NCI-H146 (cell line): ENCODE data around the gene IPO13.

Experiments
- DNase-seq: peaks from one replicate; lab custom pipeline; 2025; lab: John Stamatoyannopoulos, UW

IPO13 gene

DNA sequence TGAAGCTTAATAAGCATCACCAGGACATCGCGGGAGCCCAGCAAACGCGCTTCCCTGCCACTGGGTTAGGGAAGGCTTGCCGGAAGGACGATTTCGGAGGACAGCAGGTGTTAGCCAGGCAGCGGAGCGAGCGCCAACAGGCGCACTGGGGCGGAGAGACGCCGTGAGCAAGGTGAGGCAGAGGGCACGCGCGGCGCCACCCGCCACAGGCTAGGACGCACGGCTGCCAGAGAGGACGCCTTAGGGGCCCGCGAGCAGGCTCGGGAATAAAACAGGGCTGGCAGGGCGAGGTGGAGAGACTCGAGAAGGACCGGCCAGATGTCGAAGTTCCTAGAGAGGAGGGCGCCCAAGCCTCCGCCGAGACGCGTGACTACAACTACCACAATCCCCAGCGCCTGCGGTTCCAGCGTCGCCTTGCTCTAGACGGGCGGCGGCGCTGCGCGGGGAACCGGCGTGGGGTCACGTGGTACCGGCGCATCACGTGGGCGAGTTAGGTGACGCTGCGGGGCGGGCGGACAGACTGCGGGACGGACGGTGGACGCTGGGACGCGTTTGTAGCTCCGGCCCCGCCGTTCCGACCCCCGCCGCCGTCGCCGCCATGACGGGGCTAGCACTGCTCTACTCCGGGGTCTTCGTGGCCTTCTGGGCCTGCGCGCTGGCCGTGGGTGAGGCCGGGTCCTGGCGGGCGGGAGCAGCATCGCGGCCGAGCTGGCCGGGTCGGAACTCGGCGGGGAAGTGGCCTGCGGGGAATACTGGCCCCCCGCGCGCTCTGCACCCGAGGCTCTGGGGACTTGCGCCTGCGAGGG lies 27.9 kb downstream of the IPO13 start, which contains the start of gene ATP6V0B:
Gene ATP6V0B, plus strand, starts transcription at position 518 of the 806 bp plus-strand sequence. Its CDS starts 81 bp downstream, at position 599.
- peak; percentile 88 for DNase-seq

GRCh38 chr1:43975249-43975961 lies 28.7 kb downstream of the IPO13 start:
- DNase-seq, result peak; percentile 36

DNA sequence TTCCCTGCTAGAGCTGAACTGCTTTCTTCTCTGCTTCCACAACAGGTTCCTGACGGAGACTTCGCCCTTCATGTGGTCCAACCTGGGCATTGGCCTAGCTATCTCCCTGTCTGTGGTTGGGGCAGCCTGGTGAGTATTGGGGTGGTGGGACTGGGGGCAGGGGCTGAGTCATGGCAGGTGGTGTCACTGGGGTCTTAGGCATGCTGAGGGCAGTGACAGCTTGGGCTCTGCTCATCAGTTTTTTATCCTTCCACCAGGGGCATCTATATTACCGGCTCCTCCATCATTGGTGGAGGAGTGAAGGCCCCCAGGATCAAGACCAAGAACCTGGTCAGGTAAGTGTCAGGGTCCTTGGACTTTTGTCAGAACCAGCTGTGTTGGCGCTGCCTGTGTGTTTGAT lies 29.3 kb downstream of the IPO13 start:
- DNase-seq, result no peak

DNA sequence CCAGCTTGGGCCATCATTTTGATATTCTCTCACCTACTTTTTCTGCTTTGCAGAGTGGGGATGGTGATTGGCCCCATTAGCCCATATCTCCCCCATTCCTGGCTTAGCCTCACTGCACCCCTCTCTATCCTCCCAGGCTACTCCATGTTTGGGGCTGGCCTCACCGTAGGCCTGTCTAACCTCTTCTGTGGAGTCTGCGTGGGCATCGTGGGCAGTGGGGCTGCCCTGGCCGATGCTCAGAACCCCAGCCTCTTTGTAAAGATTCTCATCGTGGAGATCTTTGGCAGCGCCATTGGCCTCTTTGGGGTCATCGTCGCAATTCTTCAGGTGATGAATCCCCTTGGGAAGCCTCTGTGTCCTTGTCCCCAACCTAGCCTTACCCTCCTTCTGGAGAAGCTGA lies 30.1 kb downstream of the IPO13 start:
- no peak for DNase-seq

GRCh38 chr1:43977376-43978263 lies 30.9 kb downstream of the IPO13 start:
- no peak for DNase-seq

GRCh38 chr1:43978264-43978550 lies 31.5 kb downstream of the IPO13 start:
- no peak for DNase-seq

- peak; percentile 20 for DNase-seq
Observed at GRCh38 chr1:43978551-43979260, 32.0 kb downstream of the IPO13 start, which contains the start of gene B4GALT2. Gene B4GALT2, plus strand, starts transcription at chr1:43979210. Its CDS starts 1,951 bp downstream, at chr1:43981161.

DNA sequence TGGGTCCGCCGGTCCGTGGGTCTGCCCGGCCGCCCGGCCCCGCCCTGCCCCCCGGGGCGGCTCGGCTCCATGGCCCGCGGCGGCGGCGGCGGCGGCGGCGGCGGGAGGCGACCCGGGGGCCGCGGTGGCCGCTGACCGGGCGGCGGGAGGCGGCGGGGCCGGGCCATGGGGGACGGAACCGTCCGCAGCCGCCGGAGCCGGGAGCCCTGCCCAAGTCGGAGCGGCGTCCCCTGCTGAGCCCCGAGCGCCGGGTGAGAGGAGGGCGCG lies 32.4 kb downstream of the IPO13 start:
- DNase-seq, result no peak

GRCh38 chr1:43979528-43980254 lies 32.9 kb downstream of the IPO13 start:
- DNase-seq, result peak; percentile 26

DNA sequence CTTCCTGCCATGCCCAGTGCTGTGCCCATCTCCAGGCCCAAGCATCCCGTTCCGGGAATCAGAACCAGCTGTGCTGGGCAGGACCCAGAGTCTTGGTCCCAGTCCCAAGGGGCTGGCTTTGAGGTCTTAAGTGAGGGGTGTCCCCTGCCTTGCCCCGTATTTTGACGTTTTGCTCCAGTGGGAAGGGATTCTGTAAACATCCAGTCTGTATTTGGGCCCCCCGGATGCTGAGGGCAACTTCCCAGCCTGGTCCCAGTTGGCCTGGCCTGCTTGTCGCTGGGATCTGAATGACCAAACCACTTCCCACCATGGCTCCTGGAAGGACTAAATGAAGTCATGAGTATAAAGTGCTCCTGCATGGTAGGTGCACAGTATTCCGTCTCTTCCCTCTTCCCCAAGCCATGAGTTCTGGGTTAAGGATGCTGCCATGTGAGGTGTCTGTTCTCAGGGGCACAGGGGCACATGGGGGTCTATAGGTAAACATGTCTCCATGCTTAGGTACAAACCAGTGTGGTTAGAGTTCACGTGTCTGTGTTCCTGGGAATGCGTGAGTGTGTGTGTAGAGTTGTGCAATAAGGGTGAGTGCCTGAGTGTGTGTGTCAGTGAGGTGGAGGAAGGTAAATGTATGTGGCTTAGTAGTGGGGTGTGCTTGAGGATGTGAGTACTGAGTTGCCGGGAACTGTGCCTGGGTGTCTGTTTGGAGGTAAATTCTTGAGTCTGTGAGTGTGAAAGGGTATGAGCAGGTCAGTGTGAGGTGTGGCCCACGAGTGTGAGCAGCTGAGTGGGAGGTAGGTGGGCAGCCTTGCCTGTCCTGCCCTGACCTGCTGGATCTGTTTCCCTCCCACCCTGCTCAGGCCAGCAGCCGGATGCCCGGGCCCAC lies 33.7 kb downstream of the IPO13 start:
- no peak for DNase-seq

- DNase-seq, result no peak
Observed at GRCh38 chr1:43981135-43981491, 34.4 kb downstream of the IPO13 start.

GRCh38 chr1:43981636-43982035 lies 34.9 kb downstream of the IPO13 start:
- no peak for DNase-seq

DNA sequence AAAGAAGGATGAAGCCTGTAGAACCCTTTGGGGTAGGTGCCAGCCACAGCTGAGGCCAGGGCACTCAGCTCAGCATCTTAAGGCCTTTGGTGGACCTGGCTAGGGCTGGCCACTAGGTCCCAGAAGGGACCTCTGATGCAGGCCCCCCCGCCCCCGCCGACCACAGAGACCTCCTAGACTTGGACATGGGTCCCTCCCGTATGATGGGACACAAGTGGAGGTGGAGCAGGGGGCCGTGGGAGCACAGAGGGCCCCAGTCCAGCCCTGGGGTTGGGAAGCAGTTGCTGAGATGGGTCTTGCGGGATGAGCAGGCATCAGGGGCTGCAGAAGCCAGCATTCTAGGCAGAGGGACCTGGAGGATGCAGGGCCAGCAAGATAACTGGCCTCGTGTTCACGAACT lies 35.5 kb downstream of the IPO13 start:
- no peak for DNase-seq

DNA sequence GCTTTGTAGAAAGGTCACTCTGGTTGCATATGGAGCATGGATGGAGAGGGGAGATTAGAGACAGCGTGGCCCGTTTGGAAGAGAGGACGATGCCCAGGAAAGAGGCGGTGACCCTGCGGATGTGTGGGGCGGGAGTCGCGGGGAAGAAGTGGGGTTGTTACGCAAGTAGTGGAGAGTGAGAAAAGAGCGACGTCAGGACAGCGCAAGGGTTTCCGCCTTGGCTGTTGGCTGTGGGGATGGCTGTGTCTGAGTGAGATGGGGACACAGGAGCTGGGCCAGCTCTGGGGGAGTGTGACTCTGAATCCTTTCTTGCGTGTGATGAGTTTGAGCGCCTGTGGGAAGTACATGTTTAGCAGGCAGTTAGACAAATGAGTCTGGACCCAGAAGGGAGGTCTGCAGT lies 36.1 kb downstream of the IPO13 start:
- DNase-seq, result no peak

DNA sequence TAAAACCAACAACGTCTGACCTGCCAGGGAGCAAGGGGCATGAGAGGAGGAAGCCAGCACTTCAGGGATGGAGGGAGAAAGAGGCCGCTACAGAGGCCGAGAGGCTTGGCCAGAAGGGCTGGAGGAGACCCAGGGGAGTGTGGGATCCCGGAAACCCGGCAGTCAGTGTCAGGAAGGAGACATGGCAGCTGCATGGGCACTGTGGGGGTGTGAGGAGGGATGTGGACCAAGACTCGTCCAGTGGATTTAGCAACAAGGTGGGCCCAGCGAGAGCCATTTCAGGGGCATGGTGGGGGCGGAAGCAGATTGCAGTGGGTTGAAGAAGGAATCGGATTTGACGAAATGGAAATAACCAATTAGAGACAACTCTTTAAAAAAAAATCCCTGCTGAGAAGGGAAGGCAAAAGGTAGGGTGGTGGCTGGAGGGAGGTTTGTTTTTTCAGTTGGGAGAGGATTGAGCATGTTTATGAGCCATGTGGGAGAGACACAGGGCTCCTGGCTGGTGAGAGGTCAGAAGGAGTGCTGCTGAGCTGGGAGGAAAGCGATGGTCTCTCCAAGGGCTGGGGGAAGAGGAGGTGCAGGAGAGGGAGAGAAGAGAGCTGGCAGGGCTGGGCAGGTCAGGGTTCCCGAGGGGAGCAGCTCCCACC lies 36.6 kb downstream of the IPO13 start:
- DNase-seq, result no peak

DNA sequence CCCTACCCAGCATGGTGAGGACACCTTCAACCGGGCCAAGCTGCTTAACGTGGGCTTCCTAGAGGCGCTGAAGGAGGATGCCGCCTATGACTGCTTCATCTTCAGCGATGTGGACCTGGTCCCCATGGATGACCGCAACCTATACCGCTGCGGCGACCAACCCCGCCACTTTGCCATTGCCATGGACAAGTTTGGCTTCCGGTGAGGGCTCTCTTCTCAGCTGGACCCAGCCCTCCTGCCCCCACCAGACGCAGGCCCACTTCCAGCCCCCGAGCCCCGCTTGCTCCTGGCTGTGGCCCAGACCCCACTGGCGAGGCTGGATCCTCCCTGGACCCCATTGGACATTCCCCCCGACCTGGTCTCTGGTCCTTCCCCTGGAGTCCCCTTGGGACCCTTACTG lies 38.1 kb downstream of the IPO13 start:
- no peak for DNase-seq

DNA sequence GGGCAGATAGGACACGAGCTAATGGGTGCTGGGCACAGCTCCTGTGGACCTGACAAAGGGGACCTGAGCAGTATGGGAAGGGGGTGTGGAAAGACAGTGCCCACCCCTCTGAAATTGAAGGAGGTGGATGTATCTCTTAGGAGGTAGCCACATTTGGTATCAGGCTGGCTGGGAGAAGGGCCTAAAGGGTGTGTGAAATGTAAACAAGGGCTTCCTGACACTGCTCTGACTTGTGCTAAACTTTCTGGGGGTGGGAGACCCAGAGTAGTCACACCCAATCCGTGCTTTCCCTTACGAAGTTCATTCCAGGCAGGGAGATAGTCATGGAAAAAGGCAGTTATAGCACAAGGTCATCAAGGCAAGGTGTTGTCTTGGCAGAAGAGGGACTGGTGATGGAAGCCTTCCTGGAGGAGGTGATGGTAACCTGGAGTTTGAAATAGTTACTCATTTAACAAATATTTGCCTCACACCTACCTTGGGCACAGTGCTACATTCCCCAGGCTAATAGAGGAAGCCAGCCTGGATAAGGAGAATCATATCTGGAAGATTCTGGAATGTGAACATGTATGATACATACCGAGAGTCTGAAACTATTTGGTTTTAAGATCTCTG lies 39.3 kb downstream of the IPO13 start:
- no peak for DNase-seq

DNA sequence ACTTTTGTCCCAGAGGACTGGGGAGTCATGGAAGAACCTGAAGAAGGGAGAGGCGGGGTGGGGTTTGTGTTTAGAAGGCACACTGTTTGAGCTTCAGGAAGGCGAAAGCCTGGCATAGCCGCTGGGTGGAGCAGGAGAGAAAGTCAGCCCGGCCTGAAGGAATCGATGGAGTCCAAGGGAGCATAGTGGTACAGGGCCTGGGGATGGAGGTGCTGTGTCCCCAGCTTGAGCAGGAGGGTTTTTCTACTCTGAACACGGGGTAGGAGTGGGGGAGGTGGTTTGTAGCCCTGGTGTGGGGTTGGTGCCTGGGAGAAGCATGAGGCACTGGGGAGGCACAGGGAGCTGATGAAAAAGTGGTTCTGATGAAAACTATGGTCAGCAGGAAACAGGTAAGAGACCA lies 40.0 kb downstream of the IPO13 start:
- DNase-seq, result no peak

- DNase-seq, result no peak
Observed at GRCh38 chr1:43987159-43987902, 40.6 kb downstream of the IPO13 start.
